Upper lobe of right lung (tissue), 1 donor: ENCODE data around the gene LGALS4. TPM values are rescaled to one million over a fixed set of nuclear protein-coding genes. Genes with fewer than 3 reads are reported as not detected.

Experiments
- ATAC-seq: fragments of 200-7000 bp; cut with Tn5 transposase; one replicate; pipeline ENCODE4 v1.9.1; 2020; ENCODE audit warnings: mild to moderate bottlenecking, moderate library complexity
- DNase-seq: peaks from one replicate; pipeline ENCODE4 v3.0.0-alpha.2; 2020
- H3K27ac ChIP-seq: fragments of 200-600 bp; one replicate; pipeline ENCODE4 v1.8.0; 2022
- H3K27me3 ChIP-seq: fragments of 200-600 bp; one replicate; pipeline ENCODE4 v1.8.0; 2022; ENCODE audit warnings: mild to moderate bottlenecking
- H3K36me3 ChIP-seq: fragments of 200-600 bp; one replicate; pipeline ENCODE4 v1.8.0; 2022
- H3K4me1 ChIP-seq: fragments of 200-600 bp; one replicate; pipeline ENCODE4 v1.8.0; 2022
- H3K4me3 ChIP-seq: fragments of 200-600 bp; one replicate; pipeline ENCODE4 v1.8.0; 2022; ENCODE audit warnings: mild to moderate bottlenecking
- H3K9me3 ChIP-seq: fragments of 200-600 bp; one replicate; pipeline ENCODE4 v1.8.0; 2022
- CTCF ChIP-seq: fragments of 200-600 bp; IDR thresholded peaks from one replicate; pipeline ENCODE4 v1.8.0; 2022; ENCODE audit warnings: antibody characterized with exemption
- intact Hi-C: fragments of 100-400 bp; cut with DNase I; formaldehyde crosslinking; loops from one replicate; pipeline ENCODE4 v1.11.0; 2022
- total RNA-seq: library from RNA; stranded (reverse); fragmentation: NEBNext Ultra II Directional; extraction: Animal tissue kit (Norgen Biotek cat#: 25700); gene quantifications from one replicate; pipeline ENCODE4 v1.2.1, GENCODE V29; 2021
- donor health status: DM: no; HTN: yes; CAD: no; lungs with severe emphysema.

The LGALS4 gene
- total RNA-seq, 1 donor from 2014 or later: 3.7 TPM

DNA sequence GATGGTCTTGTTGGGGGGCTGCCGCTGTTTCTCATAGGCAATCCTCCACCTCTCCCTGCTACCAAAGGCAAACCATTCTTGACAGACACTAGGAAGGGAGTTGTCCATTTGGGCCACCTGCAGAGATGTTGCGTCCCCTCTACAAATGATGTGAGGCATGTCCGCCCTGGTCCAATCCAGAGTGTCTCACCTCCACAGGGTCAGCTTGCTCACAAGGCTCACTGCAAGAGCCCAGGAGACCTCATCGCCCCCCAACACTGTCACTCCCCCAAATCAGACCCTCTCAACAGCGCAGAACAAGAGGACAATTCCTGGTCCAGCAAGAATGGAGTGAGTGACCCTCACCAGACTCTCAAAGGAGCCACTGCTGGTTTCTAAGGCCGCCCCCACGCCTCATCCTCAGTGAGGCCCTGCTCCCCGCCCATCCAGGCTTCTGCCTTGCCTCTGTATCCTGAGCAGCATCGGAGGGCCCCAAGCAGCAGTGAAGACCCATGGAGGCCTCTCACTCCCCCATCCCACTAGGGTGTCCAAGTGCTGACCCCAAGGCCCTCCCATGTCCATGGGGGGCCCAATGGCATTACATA is 30.5 kb upstream of the LGALS4 start:
- no peak overlapping the region for H3K27ac ChIP-seq
- no peaks in the 10 kb centered on the region for H3K9me3 ChIP-seq
- H3K27me3 ChIP-seq: no peaks in the 10 kb centered on the region
- intact Hi-C loops: no loop called here
- peaks cover 20% of the 10 kb centered on the region for H3K4me1 ChIP-seq
- no peak for TF ChIP-seq CTCF
- DNase-seq (no peak), ATAC-seq (no peak)
- H3K4me3 ChIP-seq: no peak overlapping the region
- H3K36me3 ChIP-seq: peaks cover 96% of the 10 kb centered on the region

DNA sequence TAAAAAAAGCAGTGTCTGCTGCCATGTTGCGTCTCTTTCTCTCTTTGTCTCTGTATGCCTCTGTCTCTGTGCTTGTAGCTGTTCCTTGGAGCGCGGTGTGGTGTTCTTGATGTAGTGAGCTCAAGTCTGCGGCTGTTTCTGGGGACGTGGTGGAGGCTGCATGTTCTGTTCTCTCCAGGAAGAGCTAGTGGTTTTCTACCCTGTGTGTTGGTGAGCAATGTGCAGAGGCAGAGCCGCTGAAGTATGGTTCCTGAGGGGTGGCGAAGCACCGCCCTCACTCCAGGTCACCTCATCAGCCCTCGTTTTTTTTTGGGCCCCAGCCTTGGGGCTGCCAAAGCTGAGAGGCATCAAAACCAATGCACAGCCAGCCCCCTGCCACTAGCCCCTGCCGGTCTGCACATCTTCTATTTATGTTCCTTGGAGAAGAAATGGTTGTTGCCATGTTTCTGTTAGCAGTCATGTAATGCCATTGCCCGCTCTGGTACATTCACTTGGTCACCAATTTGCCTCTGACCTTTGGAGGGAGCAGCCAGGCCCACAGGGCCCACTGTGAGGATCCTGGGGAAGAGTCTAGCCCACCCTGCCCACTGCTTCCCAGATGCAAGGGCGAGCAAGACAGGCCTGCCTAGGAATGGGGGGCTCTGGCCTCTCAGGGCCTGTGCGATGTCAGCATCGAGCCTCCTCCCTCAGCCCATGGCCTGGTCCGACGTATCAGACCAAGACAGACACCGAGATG is 29.9 kb upstream of the LGALS4 start:
- peak; percentile 40 for ATAC-seq
- H3K27ac ChIP-seq: no peak overlapping the region
- H3K27me3 ChIP-seq: no peaks in the 10 kb centered on the region
- TF ChIP-seq CTCF: no peak
- no peaks in the 10 kb centered on the region for H3K9me3 ChIP-seq
- peaks cover 100% of the 10 kb centered on the region for H3K36me3 ChIP-seq
- H3K4me1 ChIP-seq: peaks cover 20% of the 10 kb centered on the region
- H3K4me3 ChIP-seq: no peak overlapping the region
- intact Hi-C loops: no loop called here
- no peak for DNase-seq

GRCh38 chr19:38841787-38842438 is 29.2 kb upstream of the LGALS4 start:
- ATAC-seq: no peak
- Histone ChIP-seq H3K36me3 (peaks cover 100% of the 10 kb centered on the region), H3K4me3 (no peak overlapping the region), H3K27ac (no peak overlapping the region), H3K4me1 (peaks cover 14% of the 10 kb centered on the region), H3K27me3 (no peaks in the 10 kb centered on the region), H3K9me3 (no peaks in the 10 kb centered on the region)
- intact Hi-C loops: no loop called here
- no peak for DNase-seq
- no peak for TF ChIP-seq CTCF

DNA sequence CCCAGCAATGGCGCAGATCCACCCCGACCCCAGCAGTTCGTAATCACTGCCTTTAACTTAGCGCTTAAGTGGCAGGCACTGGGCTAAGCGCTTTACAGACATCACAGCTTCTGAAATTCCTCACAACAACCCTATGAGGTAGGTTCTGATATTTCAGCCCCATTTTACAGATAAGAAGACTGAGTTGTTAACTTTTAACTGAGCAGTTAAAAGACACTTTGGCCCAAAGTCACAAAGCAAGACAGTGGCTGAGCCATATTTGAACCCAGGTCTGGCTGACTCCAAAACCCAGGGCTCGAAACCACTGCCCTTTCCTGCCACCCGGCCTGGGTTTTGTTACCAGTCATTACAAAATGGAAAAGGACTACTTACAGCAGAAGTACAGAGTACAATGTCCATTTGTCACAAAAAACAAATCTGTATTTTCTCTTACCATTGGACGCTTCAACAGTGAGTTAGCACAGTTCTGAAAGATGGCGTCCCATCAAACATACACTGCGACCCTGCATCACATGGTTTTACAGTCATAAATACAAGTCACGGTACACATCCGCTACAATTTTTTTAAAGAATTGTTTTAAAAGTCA is 28.5 kb upstream of the LGALS4 start:
- no peak for DNase-seq
- peaks cover 100% of the 10 kb centered on the region for H3K36me3 ChIP-seq
- intact Hi-C loops: no loop called here
- peaks cover 12% of the 10 kb centered on the region for H3K4me1 ChIP-seq
- no peak overlapping the region for H3K27ac ChIP-seq
- TF ChIP-seq CTCF: no peak
- H3K9me3 ChIP-seq: no peaks in the 10 kb centered on the region
- H3K27me3 ChIP-seq: no peaks in the 10 kb centered on the region
- ATAC-seq: no peak
- no peak overlapping the region for H3K4me3 ChIP-seq

DNA sequence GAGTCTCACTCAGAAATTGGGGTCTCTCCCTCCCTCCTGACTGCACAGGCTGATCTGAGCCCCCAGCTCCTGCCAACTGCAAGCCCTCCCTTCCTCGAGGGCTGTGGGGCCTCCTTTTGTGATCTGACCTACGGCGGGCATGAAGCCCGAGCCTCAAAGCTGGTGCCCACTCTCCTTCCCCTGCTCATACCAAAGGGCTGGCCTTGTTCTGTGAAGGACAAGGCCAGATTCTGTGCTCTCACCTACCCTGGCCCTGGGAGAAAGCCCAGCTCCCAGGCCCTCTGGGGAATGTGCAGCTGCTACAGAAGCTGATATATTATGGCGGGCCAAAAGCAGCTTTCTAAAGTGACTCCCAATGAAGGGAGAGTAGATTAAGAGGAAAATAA is 27.8 kb upstream of the LGALS4 start:
- Histone ChIP-seq H3K9me3 (no peaks in the 10 kb centered on the region), H3K4me3 (no peak overlapping the region), H3K36me3 (peaks cover 100% of the 10 kb centered on the region), H3K27me3 (no peaks in the 10 kb centered on the region), H3K27ac (no peak overlapping the region), H3K4me1 (peaks cover 14% of the 10 kb centered on the region)
- intact Hi-C loops: no loop called here
- no peak for ATAC-seq
- no peak for DNase-seq
- TF ChIP-seq CTCF: no peak
